Endodermal cell (in vitro differentiated cells): Measurements from ENCODE around the gene FAAP20. TPM values are rescaled to one million over a fixed set of nuclear protein-coding genes. Genes with fewer than 3 reads are reported as not detected.

Source experiments
- DNase-seq: peaks from one replicate; pipeline ENCODE4 v3.0.0-alpha.2; 2017
- H3K27ac ChIP-seq: 2 replicates; pipeline ENCODE4 v1.5.1; 2013; ENCODE audit warnings: mild to moderate bottlenecking, low read depth, low read length, moderate library complexity
- H3K27me3 ChIP-seq: 2 replicates; pipeline ENCODE4 v1.6.1; 2013; ENCODE audit warnings: mild to moderate bottlenecking, low read length, moderate library complexity; ENCODE audit not compliant: insufficient read depth, control insufficient read depth, poor library complexity, severe bottlenecking
- H3K36me3 ChIP-seq: 2 replicates; pipeline ENCODE4 v1.7.0; 2013; ENCODE audit warnings: mild to moderate bottlenecking, low read length, moderate library complexity; ENCODE audit not compliant: control insufficient read depth, insufficient read depth
- H3K4me1 ChIP-seq: one replicate; pipeline ENCODE4 v1.7.0; 2013; ENCODE audit warnings: low read length; ENCODE audit not compliant: control insufficient read depth, insufficient read depth
- H3K4me3 ChIP-seq: 2 replicates; pipeline ENCODE4 v1.5.1; 2013; ENCODE audit warnings: mild to moderate bottlenecking, low read length, moderate library complexity
- H3K9ac ChIP-seq: 2 replicates; pipeline ENCODE4 v1.6.1; 2013; ENCODE audit warnings: mild to moderate bottlenecking, low read length, moderate library complexity; ENCODE audit not compliant: poor library complexity, severe bottlenecking; ENCODE audit errors: extremely low read depth
- H3K9me3 ChIP-seq: 2 replicates; pipeline ENCODE4 v1.6.1; 2013; ENCODE audit warnings: mild to moderate bottlenecking, low read length, moderate library complexity; ENCODE audit not compliant: control insufficient read depth
- H3K27ac Mint-ChIP-seq: 2 replicates; pipeline ENCODE4 v1.8.0; 2020; ENCODE audit warnings: mixed read lengths
- H3K27me3 Mint-ChIP-seq: 2 replicates; pipeline ENCODE4 v1.8.0; 2021; ENCODE audit warnings: mild to moderate bottlenecking, mixed read lengths; ENCODE audit not compliant: insufficient read depth
- H3K36me3 Mint-ChIP-seq: 2 replicates; pipeline ENCODE4 v1.8.0; 2020; ENCODE audit warnings: low read depth, mixed read lengths
- H3K4me1 Mint-ChIP-seq: 2 replicates; pipeline ENCODE4 v1.8.0; 2020; ENCODE audit warnings: mixed read lengths
- H3K4me3 Mint-ChIP-seq: 2 replicates; pipeline ENCODE4 v1.8.0; 2020; ENCODE audit warnings: mild to moderate bottlenecking, moderate library complexity, mixed read lengths
- H3K9me3 Mint-ChIP-seq: 2 replicates; pipeline ENCODE4 v1.8.0; 2020; ENCODE audit warnings: mild to moderate bottlenecking, mixed read lengths
- CTCF ChIP-seq: fragments of 200-600 bp; sonication (generic); conservative IDR thresholded peaks from 2 replicates; pipeline ENCODE4 v1.5.0; 2021; ENCODE audit warnings: antibody characterized with exemption, mild to moderate bottlenecking
- WGBS, 2 experiments: methylation state at CpG; one replicate each; pipeline versions ENCODE4 v1.1.5 to v1.1.7; 2013; ENCODE audit warnings: missing lambda C conversion rate in 2 of 2, mixed read lengths in 1 of 2; ENCODE audit not compliant: insufficient coverage in 1 of 2, insufficient read length in 1 of 2; 5-methylcytosine and 5-hydroxymethylcytosine counted together
- total RNA-seq, 2 donors: library from RNA; stranded (reverse); fragmentation: NEBNext Ultra II Directional in 1 of 2; extraction: Animal tissue kit (Norgen Biotek cat#: 25700) in 1 of 2; gene quantifications; 2 replicates in 1 of 2; 3 replicates in 1 of 2; pipeline ENCODE4 v1.2.1, GENCODE V29; 2021

Gene FAAP20
- total RNA-seq, 2 donors from 2014 or later: 126 to 154 TPM

- Mint-ChIP-seq H3K4me3 (no peak overlapping the region), H3K36me3 (peaks cover 56% of the 10 kb centered on the region), H3K27ac (no peak overlapping the region), H3K4me1 (no peaks in the 10 kb centered on the region), H3K9me3 (no peaks in the 10 kb centered on the region), H3K27me3 (no peaks in the 10 kb centered on the region)
- Histone ChIP-seq H3K4me3 (no peak overlapping the region), H3K9me3 (no peaks in the 10 kb centered on the region), H3K36me3 (peaks cover 12% of the 10 kb centered on the region), H3K27ac (no peak overlapping the region), H3K27me3 (no peaks in the 10 kb centered on the region), H3K4me1 (no peaks in the 10 kb centered on the region), H3K9ac (no peak overlapping the region)
- peak; percentile 95 for TF ChIP-seq CTCF
- DNase-seq: peak; percentile 92
- WGBS, 2 experiments: 66 to 83% methylated on average over 19 to 31 of the region's 31 CpGs
Observed at GRCh38 chr1:2174348-2175054, 20.1 kb downstream of the FAAP20 start.

- H3K27ac Mint-ChIP-seq: no peak overlapping the region
- H3K4me3 Mint-ChIP-seq: no peak overlapping the region
- Histone ChIP-seq H3K9me3 (no peaks in the 10 kb centered on the region), H3K27ac (no peak overlapping the region), H3K4me3 (no peak overlapping the region), H3K36me3 (peaks cover 12% of the 10 kb centered on the region), H3K27me3 (no peaks in the 10 kb centered on the region), H3K9ac (no peak overlapping the region), H3K4me1 (no peaks in the 10 kb centered on the region)
- WGBS, 2 experiments: 88 to 97% methylated on average over 28 to 37 of the region's 37 CpGs
- H3K9me3 Mint-ChIP-seq: no peaks in the 10 kb centered on the region
- peaks cover 52% of the 10 kb centered on the region for H3K36me3 Mint-ChIP-seq
- TF ChIP-seq CTCF: no peak
- no peaks in the 10 kb centered on the region for H3K27me3 Mint-ChIP-seq
- H3K4me1 Mint-ChIP-seq: no peaks in the 10 kb centered on the region
- DNase-seq: no peak
Observed at GRCh38 chr1:2173546-2174347, 20.8 kb downstream of the FAAP20 start.

- Mint-ChIP-seq H3K4me3 (no peak overlapping the region), H3K9me3 (no peaks in the 10 kb centered on the region), H3K4me1 (no peaks in the 10 kb centered on the region), H3K27ac (no peak overlapping the region), H3K36me3 (peaks cover 49% of the 10 kb centered on the region), H3K27me3 (no peaks in the 10 kb centered on the region)
- H3K27ac ChIP-seq: no peak overlapping the region
- H3K36me3 ChIP-seq: peaks cover 12% of the 10 kb centered on the region
- H3K27me3 ChIP-seq: no peaks in the 10 kb centered on the region
- no peak for TF ChIP-seq CTCF
- WGBS, 2 experiments: 97 to 99% methylated on average over 29 to 33 of the region's 33 CpGs
- H3K4me1 ChIP-seq: no peaks in the 10 kb centered on the region
- no peaks in the 10 kb centered on the region for H3K9me3 ChIP-seq
- no peak overlapping the region for H3K4me3 ChIP-seq
- H3K9ac ChIP-seq: no peak overlapping the region
- no peak for DNase-seq
Observed at GRCh38 chr1:2172551-2173146, 21.9 kb downstream of the FAAP20 start.
